Heart left ventricle (tissue), 16 donors: ENCODE measurements around the gene UBE2V1. TPM values are rescaled to one million over a fixed set of nuclear protein-coding genes. Genes with fewer than 3 reads are reported as not detected.

ENCODE experiments used
- ATAC-seq, 4 donors: fragments of 200-7000 bp; cut with Tn5 transposase; one replicate each; pipeline ENCODE4 v1.9.1; 2020 to 2022; ENCODE audit warnings: moderate library complexity in 4 of 4, mild to moderate bottlenecking in 3 of 4, moderate number of reproducible peaks in 1 of 4
- DNase-seq, 5 donors: peaks; one replicate each; pipeline ENCODE4 v3.0.0-alpha.2; 2020
- H3K27ac ChIP-seq, 12 donors: fragments of 200-600 bp; sonication (generic) in 4 of 12; one replicate each; pipeline versions ENCODE4 v1.5.0 to v1.8.0; 2016 to 2022; ENCODE audit warnings: mild to moderate bottlenecking in 2 of 12
- H3K27me3 ChIP-seq, 9 donors: fragments of 200-600 bp; sonication (generic) in 2 of 9; one replicate each; pipeline versions ENCODE4 v1.5.1 to v1.8.0; 2016 to 2022; ENCODE audit warnings: mild to moderate bottlenecking in 3 of 9
- H3K36me3 ChIP-seq, 9 donors: fragments of 200-600 bp; sonication (generic) in 2 of 9; one replicate each; pipeline versions ENCODE4 v1.5.0 to v1.8.0; 2018 to 2022; ENCODE audit warnings: mild to moderate bottlenecking in 2 of 9
- H3K4me1 ChIP-seq, 12 donors: fragments of 200-600 bp; sonication (generic) in 4 of 12; one replicate each; pipeline versions ENCODE4 v1.5.0 to v1.8.0; 2016 to 2022; ENCODE audit warnings: mild to moderate bottlenecking in 3 of 12
- H3K4me3 ChIP-seq, 12 donors: fragments of 200-600 bp; sonication (generic) in 4 of 12; one replicate each; pipeline versions ENCODE4 v1.5.0 to v1.8.0; 2017 to 2022; ENCODE audit warnings: mild to moderate bottlenecking in 9 of 12, moderate library complexity in 4 of 12
- H3K9me3 ChIP-seq, 12 donors: fragments of 200-600 bp; sonication (generic) in 4 of 12; one replicate each; pipeline versions ENCODE4 v1.5.0 to v1.8.0; 2016 to 2022; ENCODE audit warnings: mild to moderate bottlenecking in 1 of 12
- CTCF ChIP-seq, 12 donors: fragments of 200-600 bp; sonication (generic) in 4 of 12; IDR thresholded peaks; one replicate each; pipeline versions ENCODE4 v1.5.0 to v1.8.0; 2018 to 2022; ENCODE audit warnings: antibody characterized with exemption in 12 of 12, mild to moderate bottlenecking in 5 of 12
- POLR2A ChIP-seq, 2 donors: fragments of 450-650 bp; IDR thresholded peaks; one replicate each; pipeline ENCODE4 v1.6.1; 2017; ENCODE audit warnings: antibody characterized with exemption in 2 of 2, mild to moderate bottlenecking in 2 of 2, moderate library complexity in 2 of 2
- WGBS, 4 donors: extraction: QIAGEN DNeasy Blood & Tissue Kit in 2 of 4; methylation state at CpG; one replicate each; pipeline versions ENCODE4 v1.1.5 to v1.1.7; 2013 to 2018; 5-methylcytosine and 5-hydroxymethylcytosine counted together
- intact Hi-C, 10 donors: fragments of 100-400 bp; cut with DNase I; formaldehyde crosslinking; loops; one replicate each; pipeline versions ENCODE4 v1.11.1 to v1.14.2; 2022
- polyA plus RNA-seq, 2 donors: library from polyadenylated mRNA; stranded (reverse); fragments of 200-250 nt; gene quantifications; one replicate each; pipeline ENCODE4 v1.2.3, GENCODE V29; 2013
- total RNA-seq, 9 donors: library from RNA; depleted of rRNA in 2 of 9; stranded (reverse); fragments of >200 nt in 2 of 9; fragmentation: NEBNext Ultra II Directional in 3 of 9; extraction: Animal tissue kit (Norgen Biotek cat#: 25700) in 3 of 9; gene quantifications; one replicate each; pipeline versions ENCODE4 v1.1.0 to v1.2.4, GENCODE V29; 2016 to 2023
- donor health status: ischemic (EF 13 %, LVEDD 7.1; RV severe dilation, severe dysfunction).
- donor health status: healthy with polysubstance abuse.
- donor health status: DM: no; HTN: yes; CAD: no.
- donor health status: DM: no; HTN: no; CAD: no.
- donor health status: ischemic (EF 25% LVEDD 6.9; RV normal size, moderate dysfunction).
- donor health status: ischemic (EF 25% LVEDD 5.7; RV mildly dilated, moderate dysfunction).
- donor health status: healthy.
- donor health status: DM: yes; HTN: yes; CAD: no.
- donor health status: ischemic (EF 35%, LVEDD 5.7; RV mildly dilated, moderate dysfunction).
- donor health status: nonischemic (EF 11% LVEDD 7.7; RV severe dilation, severe dysfunction).
- donor health status: DM: yes; HTN: yes; CAD: no.
- donor health status: PGD.
- donor health status: ischemic (EF 29% LVEDD 5.4; RV normal size, mild dysfunction).
- donor health status: nonischemic (EF 23%, LVEDD 6.1; RV moderate dilation, normal function).

Gene UBE2V1
- total and polyA plus RNA-seq, 11 donors = 54.2 to 105 (median 78.5) TPM

GRCh38 chr20:50042370-50043313, 70.3 kb downstream of the UBE2V1 start:
- intact Hi-C loops = no loop called here
- Histone ChIP-seq H3K4me3 (no peak overlapping the region), H3K27me3 (no peaks in the 10 kb centered on the region), H3K36me3 (no peaks in the 10 kb centered on the region), H3K27ac (no peak overlapping the region), H3K4me1 (peaks cover 3 to 24% (median 16%) of the 10 kb centered on the region in 12 donors), H3K9me3 (no peaks in the 10 kb centered on the region)
- ATAC-seq (no peak), DNase-seq (no peak)
- TF ChIP-seq POLR2A (IDR thresholded peaks at IDR 0.05) (no peak), CTCF (IDR thresholded peaks at IDR 0.05) (no peak)
- 91 to 95% (median 93%) methylated on average over 10 of the region's 10 CpGs for WGBS, 4 donors

DNA sequence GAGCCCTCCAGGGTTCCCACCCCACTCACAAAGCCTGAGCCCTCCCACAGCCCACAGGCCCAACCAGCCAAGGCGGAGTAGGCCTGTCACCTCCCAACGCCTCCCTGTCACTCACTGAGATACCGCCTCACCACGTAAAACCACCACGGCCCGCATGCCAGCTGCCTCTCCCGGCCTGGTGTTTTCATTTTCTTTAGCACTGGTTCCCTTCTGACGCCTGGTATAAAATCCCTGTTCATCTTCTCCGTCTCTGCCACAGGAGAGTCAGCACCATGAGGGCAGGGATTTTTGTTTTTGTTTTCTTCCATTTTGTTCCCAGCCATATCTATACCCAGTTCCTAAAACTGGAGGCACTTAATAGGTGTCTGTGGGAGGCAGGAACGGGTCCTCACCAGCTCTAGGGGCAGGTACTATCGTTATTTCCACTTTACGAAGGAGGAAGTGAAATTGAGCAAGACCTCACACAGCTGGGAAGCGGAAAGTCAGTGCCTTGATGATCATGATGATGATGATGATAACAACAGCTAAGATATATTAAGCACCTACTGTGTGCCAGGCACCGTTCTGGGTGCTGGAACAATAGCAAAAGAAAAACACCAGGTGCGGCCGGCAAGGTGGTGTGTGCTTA, 71.6 kb downstream of the UBE2V1 start:
- intact Hi-C loops = no loop called here
- peak in 1 of 4 donors; percentile 7 for ATAC-seq
- Histone ChIP-seq H3K9me3 (no peaks in the 10 kb centered on the region), H3K27ac (no peak overlapping the region), H3K4me1 (peaks cover 0 to 11% (median 5%) of the 10 kb centered on the region in 12 donors), H3K4me3 (no peak overlapping the region), H3K27me3 (no peaks in the 10 kb centered on the region), H3K36me3 (no peaks in the 10 kb centered on the region)
- WGBS, 4 donors = 83 to 92% (median 87%) methylated on average over 16 of the region's 16 CpGs
- TF ChIP-seq POLR2A (IDR thresholded peaks at IDR 0.05) (no peak), CTCF (IDR thresholded peaks at IDR 0.05) (no peak)
- DNase-seq = no peak

GRCh38 chr20:50040432-50041245, 72.3 kb downstream of the UBE2V1 start:
- TF ChIP-seq POLR2A (IDR thresholded peaks at IDR 0.05) (no peak), CTCF (IDR thresholded peaks at IDR 0.05) (no peak)
- WGBS, 4 donors = 90 to 93% (median 91%) methylated on average over 16 to 17 of the region's 17 CpGs
- H3K4me1 ChIP-seq = peaks cover 0 to 5% (median 0%) of the 10 kb centered on the region in 12 donors
- no peaks in the 10 kb centered on the region for H3K9me3 ChIP-seq
- ATAC-seq = peak in 1 of 4 donors; percentile 7
- no peak overlapping the region for H3K27ac ChIP-seq
- H3K27me3 ChIP-seq = no peaks in the 10 kb centered on the region
- H3K36me3 ChIP-seq = no peaks in the 10 kb centered on the region
- intact Hi-C loops = no loop called here
- no peak overlapping the region for H3K4me3 ChIP-seq
- DNase-seq = no peak
